Stimulated activated naive CD8-positive, alpha-beta T cell treated with anti-CD3 and anti-CD28 coated beads, Interleukin-15, Interleukin-2, amounts not matched to agents 100 U/mL and 50 U/mL, for 24 hours (primary cell): ENCODE measurements around the gene XPC.
"Not testable (repeated sequence)": the region's sequence is repeated elsewhere in the genome, so short reads cannot be mapped to it uniquely, and the experiment has no call there.

ENCODE experiments used
- ATAC-seq: fragments of 150-1000 bp; cut with Tn5 transposase; one replicate; pipeline ENCODE4 v1.10.0; 2021
- DNase-seq: peaks from one replicate; pipeline ENCODE4 v3.0.0; 2021

XPC gene

GRCh38 chr3:14119651-14120050 lies 58.8 kb downstream of the XPC start:
- no peak for DNase-seq
- ATAC-seq: no peak

DNA sequence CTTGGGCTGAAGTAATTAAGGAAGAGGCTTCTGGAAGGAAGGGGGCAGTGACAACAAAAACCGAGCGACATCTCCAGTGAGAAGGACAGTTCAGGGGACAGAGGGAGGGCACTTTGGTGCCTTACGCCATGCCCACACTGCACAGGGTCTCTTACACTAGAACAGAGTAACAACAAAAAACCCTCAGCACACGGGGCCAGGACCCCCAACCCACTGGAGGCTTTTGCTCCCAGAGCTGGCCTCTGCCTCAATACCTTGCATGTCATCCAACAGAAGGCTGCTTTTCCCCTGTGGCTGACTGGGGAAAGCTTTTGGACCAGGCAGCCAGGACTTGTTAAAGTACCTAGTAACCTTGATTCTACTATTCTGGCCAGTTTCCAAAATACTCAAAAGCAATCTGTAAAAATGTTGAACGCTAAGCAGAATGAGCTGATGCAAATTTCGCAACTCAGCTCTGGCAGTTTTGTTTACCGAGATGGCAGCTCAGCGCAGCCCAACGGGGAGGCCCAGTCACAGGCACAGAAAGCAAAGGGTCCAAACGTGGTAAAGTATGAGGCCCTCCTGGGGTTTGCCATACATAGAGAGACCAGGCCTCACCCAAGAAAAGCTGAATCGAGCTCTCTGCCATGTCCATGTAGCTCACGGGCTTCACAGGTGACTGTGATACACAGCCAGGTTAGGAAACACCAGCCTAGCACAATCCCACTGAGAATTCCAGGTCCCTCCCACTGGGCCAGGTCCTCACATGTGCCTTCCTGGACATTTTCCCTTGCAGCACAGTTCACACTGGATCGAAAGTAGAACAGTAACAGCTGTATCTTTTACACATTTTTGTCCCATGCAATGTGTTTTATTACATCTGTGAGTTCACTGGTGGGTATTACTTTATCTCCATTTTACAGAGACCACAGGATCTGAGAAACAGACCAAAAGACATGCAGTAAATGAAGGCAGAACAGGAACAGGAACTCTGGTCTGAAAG lies 59.7 kb downstream of the XPC start:
- DNase-seq (no peak), ATAC-seq (no peak)

GRCh38 chr3:14117468-14118399 lies 60.7 kb downstream of the XPC start:
- peak; percentile 30 for ATAC-seq

GRCh38 chr3:14113965-14114635 lies 64.3 kb downstream of the XPC start:
- DNase-seq (no peak), ATAC-seq (no peak)

More at GRCh38 chr3:14117468-14118399, 60.7 kb downstream of the XPC start:
- DNase-seq: no peak

DNA sequence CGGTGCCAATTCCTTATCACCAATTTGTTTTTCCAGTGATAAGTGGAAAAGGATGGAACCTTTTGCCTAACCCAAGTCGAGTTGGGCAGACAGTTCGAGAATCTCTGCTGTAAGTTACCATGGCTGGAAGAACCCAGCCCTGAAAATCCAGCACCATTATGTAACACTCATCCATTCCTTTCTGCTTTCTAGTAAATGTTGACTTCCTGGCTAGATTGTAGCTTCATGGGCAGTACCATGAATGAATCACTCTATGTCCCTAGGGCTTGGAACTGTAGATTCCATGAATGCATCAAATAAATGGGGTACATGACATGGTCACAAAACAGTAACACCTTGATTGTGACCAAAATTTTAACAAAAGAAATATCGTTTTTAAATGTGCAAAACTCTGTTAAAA lies 67.7 kb downstream of the XPC start:
- ATAC-seq (no peak), DNase-seq (no peak)

- ATAC-seq: not testable (repeated sequence)
These were observed 68.6 kb downstream of the XPC start for GRCh38 chr3:14109821-14110220.

DNA sequence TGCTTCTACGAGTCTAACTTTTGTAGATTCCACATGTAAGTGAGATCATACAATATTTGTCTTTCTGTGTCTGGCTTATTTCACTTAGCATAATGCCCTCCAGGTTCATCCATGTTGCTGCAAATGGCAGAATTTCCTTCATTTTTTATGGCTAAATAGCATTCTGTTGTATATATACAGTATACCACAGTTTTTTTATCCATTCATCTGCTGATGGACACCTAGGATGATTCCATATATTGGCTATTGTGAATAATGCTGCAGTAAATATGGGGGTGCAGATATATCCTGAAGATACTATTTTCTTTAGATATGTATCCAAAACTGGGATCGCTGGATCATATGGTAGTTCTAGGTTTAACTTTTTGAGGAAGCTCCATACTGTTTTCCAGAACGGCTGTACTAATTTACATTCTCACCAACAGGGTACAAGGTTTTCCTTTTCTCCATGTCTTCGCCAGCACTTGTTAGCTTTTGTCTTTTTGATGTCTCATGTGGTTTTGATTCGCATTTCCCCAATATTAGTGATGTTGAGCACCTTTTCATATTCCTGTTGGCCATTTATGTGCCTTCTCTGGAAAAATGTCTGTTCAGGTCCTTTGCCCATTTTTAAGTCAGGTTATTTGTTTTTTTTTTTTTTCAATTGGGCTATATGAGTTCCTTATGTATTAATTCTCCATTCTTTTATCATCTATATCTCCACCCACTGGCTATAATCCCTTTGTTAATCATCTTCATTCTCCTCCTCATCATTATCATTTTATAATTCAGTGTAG lies 80.6 kb downstream of the XPC start:
- DNase-seq (no peak), ATAC-seq (no peak)

More at GRCh38 chr3:14109821-14110220, 68.6 kb downstream of the XPC start:
- DNase-seq: not testable (repeated sequence)

GRCh38 chr3:14096742-14097141 lies 81.7 kb downstream of the XPC start:
- DNase-seq (no peak), ATAC-seq (no peak)
